Measurements from ENCODE around the gene CYP2S1.

Gene CYP2S1

DNA sequence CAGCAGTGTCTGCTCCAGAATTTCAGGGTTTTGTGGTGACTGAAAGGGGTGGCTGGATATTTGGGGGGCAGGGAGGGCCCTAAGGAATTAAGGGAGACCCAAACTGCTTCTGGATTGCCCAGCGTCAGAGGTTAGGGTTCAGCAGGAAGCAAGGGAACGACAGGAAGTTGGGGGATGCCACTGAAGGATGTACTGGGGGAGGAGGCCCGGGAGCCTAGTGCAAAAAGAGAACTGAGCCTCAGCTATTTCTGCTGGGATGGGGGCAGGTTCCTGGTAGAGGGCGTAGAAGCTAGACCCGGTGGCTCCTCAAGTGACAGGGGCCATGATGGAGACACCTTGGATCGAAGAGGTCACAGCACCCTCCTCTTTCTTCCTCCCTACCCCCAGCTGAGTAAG, 1.1 kb downstream of the CYP2S1 start:
- DNase-seq: no peak
- no peak for ATAC-seq

GRCh38 chr19:41195675-41196497, 2.9 kb downstream of the CYP2S1 start:
- ATAC-seq (no peak), DNase-seq (no peak)

GRCh38 chr19:41198559-41198958, 5.5 kb downstream of the CYP2S1 start:
- ATAC-seq (no peak), DNase-seq (no peak)

GRCh38 chr19:41203371-41203770, 10.4 kb downstream of the CYP2S1 start:
- no peak for DNase-seq
- no peak for ATAC-seq

GRCh38 chr19:41204338-41204737, 11.3 kb downstream of the CYP2S1 start:
- DNase-seq: peak; percentile 83
- peak; percentile 94 for ATAC-seq

GRCh38 chr19:41205995-41206394, 13.0 kb downstream of the CYP2S1 start:
- ATAC-seq (peak; percentile 33), DNase-seq (no peak)

DNA sequence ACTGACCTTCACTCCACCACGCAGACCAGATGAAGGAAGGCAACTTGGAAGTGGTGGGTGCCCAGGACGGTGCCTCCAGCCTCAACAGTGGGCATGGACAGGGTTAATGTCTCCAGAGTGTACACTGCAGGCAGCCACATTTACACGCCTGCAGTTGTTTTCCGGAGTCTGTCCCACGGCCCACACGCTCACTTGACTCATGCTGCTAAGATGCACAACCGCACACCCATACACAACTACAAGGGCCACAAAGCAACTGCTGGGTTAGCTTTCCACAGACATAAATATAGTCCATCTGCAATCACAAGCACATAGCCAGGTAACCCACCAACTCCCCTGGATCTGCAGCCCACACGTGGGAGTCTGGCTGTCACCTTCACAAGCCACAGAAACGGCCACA, 13.4 kb downstream of the CYP2S1 start:
- DNase-seq (no peak), ATAC-seq (no peak)

DNA sequence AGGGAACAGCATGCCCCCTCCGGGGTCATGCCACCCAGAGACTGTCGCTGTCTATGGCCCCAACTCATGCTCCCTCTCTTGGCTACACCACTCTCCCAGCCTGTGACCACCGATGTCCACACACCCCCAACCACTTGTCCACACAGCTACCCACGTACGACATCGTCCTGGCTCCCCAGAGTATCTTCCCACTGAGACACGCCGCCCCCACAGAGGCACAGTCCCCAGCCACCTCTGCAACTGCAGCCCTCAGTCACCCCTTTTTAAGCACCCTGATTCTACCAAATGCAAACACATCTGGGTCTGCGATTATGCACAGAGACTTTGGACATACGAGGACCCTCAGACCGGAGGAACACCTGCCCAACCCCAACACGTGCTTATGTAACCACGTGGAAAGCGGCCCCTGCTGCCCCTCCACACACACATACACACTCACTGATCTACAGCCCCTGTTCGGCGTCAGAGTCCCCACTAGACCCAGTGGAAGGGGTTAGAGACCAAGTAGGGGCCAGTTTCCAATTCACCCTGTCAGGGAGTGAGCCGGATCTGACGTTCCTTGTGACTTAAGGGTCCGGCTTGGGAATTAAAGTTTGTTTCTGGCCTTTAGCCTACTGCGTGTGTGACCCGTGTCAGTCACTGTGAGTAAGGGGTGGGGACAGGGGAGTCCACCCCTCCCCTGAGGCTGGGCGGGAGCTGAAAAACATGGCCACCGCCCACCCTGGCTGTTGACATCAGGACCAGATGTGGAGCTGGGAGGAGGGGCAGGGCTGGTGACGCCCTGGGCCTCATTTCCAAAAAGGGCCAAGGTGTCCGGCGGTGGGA, 14.1 kb downstream of the CYP2S1 start:
- no peak for ATAC-seq

DNA sequence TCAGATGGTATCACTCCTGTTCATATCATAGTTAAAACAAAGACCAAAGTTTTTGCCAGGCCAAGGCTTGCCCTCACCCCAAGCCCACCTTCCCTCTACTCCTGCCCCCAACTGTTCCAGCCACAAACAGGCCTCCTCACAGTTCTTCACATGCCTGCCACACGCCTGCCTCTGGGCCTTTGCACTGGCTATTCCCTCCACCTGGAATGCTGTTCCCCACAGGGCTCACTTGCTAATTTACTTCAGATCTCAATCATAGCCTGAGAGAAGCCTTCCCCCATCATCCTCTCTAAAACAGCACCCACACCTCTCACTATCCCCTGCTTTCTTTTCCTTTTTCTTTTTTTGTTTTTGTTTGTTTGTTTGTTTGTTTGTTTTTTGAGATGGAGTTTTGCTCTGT, 21.1 kb downstream of the CYP2S1 start:
- no peak for ATAC-seq
- no peak for DNase-seq

More for the DNA sequence above, 14.1 kb downstream of the CYP2S1 start:
- DNase-seq: no peak

DNA sequence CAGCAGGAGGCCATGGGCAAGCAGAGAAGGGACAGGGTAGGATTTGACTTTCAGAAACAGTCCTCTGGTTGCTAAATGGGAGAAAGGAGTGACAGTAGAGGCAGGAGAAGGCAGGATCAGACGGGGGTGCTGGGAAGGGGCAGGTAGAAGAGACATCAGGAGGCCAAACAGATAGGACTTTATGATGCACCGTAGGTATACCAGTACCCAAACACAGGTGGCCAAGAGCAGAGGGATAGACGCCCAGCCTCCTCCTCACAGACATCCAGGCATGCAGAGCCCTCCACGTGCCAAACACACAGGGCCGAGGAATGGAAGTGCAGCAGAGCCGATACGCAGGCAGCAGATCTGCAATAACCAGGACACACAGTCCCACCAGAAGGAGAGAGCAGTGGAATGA, 24.7 kb downstream of the CYP2S1 start:
- no peak for DNase-seq
- ATAC-seq: no peak

DNA sequence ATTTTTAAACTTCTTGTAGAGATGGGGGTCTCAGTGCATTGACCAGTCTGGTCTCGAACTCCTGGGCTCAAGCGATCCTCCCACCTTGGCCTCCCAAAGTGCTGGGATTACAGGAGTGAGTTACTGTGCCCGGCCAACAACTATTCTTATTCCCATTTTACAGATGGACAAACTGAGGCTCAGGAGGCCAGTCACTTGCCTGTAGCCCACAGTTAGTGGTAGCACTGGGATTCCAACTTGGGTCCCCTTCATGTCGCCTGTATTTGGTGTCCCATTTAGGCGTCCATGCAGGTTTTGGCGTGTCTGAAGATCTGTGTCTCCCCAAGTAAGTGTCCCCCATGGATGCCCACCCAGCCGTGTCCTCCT, 25.2 kb downstream of the CYP2S1 start:
- DNase-seq (no peak), ATAC-seq (no peak)

DNA sequence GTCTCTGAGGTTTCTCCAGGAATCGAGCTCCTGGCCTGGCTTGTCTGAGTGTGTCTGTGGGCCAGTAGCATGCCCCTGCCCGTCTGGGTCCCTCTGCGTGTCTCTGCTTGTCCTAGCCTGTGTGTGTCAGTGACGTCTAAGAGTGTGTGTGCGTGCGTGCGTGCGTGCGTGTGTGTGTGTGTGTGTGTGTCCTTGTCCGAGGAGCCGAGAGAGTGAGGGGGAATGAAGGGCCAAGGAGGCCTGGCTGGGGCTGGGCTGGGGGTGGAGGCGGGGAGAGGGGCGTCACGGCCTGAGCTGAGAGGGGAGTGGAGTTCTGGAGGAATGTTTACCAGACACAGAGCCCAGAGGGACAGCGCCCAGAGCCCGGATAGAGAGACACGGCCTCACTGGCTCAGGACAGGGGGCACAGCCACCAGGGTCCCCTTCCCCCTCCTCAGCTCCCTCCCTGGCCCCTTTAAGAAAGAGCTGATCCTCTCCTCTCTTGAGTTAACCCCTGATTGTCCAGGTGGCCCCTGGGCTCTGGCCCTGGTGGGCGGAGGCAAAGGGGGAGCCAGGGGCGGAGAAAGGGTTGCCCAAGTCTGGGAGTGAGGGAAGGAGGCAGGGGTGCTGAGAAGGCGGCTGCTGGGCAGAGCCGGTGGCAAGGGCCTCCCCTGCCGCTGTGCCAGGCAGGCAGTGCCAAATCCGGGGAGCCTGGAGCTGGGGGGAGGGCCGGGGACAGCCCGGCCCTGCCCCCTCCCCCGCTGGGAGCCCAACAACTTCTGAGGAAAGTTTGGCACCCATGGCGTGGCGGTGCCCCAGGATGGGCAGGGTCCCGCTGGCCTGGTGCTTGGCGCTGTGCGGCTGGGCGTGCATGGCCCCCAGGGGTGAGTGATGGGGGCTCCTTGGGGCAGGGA, 25.8 kb downstream of the CYP2S1 start, which contains the start of gene AXL:
AXL (plus strand) TSS at position 609 of the 893 bp plus-strand sequence; CDS start at position 779, 170 bp downstream.
- ATAC-seq (no peak), DNase-seq (no peak)

GRCh38 chr19:41219924-41220567, 27.0 kb downstream of the CYP2S1 start:
- ATAC-seq (no peak), DNase-seq (no peak)

- ATAC-seq: no peak
- DNase-seq: no peak
Observed at GRCh38 chr19:41220811-41221210, 27.8 kb downstream of the CYP2S1 start.

DNA sequence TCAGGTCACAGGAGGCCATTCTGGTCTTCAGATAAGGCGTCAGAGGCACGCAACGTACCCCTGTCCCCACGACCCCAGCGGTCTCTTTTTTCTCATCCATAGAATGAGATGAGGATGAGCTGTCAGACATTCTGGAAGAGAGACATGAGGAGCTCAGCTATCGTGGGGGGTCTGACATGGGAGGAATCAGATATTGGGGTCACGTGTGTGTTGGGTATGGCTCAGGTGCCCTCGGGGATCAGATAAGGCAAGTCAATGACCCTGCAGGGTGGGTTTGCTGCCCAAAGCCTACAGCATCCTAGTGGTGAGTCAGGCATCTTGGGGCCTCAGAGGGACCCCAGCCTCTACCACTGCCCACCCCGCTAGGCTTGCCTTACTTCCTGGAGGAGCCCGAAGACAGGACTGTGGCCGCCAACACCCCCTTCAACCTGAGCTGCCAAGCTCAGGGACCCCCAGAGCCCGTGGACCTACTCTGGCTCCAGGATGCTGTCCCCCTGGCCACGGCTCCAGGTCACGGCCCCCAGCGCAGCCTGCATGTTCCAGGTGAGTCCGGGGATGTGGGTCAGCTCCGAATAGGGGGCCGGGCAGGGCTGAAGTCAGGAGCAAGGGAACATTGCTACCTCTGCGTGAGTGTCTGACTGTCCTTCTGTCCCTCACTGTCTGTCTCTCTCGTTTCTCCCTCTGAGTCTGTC, 28.6 kb downstream of the CYP2S1 start:
- DNase-seq (no peak), ATAC-seq (no peak)

- no peak for DNase-seq
- ATAC-seq: no peak
Observed at GRCh38 chr19:41222240-41222639, 29.2 kb downstream of the CYP2S1 start.

DNA sequence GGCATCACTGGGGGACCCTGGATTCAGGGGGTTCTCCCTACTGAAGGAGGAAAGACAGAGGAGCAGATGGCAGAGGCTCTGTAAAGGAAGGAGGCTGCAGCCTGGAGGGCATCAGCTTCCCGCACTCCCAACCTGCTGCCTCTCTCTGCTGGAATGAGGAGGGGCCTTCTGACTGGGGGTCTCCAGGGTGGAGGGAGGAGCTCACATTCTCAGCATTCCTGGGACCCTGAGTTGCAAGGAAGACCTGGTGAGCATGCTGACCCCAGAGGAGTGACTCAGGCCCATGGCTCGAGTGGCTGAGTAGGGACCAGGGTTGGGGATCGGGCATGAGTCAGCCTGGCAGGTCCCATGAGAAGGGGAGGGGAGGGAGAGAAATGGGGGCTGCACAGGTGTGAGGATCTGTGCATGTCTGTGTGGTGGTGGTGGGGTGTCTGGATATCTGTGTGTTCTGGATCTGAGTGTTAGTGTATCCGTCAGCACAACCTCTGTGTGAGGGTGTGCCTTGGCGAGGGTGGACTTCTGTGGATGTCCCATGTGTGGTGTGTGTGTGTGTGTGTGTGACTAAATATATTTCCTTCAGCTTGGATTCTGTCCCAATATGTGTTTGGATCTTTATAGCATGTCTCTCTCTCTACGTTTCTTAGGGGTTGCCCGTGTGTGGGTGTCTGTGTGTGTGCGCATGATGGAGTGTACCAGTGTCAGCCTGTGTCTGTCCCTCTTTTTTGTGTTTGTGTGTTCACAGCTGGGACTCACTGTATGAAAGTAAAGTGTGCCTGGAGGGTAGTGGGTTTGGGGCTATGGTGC, 30.6 kb downstream of the CYP2S1 start:
- ATAC-seq (no peak), DNase-seq (peak; percentile 23)

GRCh38 chr19:41224632-41225031, 31.6 kb downstream of the CYP2S1 start:
- no peak for DNase-seq
- ATAC-seq: no peak

DNA sequence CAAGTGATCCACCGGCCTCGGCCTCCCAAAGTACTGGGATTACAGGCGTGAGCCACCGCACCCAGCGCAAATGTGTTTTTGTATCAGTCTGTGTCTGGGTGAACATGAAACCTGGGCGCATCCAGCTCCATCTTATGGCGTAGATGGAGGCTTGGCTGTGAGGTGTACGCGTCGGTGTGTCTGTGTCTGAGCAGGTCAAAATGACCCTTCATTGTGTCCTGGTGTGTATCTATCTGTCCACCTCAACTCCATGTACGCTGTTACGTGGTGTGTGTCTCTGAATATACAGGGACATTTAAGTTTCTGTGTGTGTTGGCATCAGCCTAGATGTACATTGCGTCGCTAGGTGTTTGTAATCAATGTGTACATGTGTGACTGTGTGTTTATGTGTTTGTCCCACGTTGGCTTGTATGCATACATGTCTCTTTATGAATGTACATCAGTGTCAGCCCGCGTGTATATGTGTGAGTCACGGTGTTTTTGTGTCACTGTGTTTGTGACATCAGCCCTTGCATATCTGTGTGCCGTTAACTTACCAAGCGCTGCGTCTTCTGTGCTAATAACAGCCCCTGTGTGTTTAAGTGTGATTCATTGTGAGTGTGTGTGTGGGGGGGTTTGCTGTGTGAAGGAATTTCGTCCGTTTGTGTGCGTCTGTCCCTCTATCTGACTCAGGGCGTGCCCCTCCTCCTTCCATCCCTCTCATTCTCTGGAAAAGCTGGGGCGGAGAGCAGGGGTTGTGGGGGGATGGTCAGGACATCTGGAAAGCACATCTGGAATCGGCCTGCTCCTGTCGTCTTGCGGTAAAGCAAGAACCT, 32.4 kb downstream of the CYP2S1 start:
- DNase-seq (peak; percentile 60), ATAC-seq (peak; percentile 84)

Data from stimulated activated naive CD8-positive, alpha-beta T cell treated with anti-CD3 and anti-CD28 coated beads, Interleukin-15, Interleukin-2, amounts not matched to agents 100 U/mL and 50 U/mL, for 24 hours (primary cell).